DND-41 (cell line): ENCODE results near the gene SPEF2.

ENCODE experiments used
- ATAC-seq: fragments of 200-7000 bp; cut with Tn5 transposase; 3 replicates; pipeline ENCODE4 v1.9.1; 2021; ENCODE audit warnings: low read depth; ENCODE audit not compliant: insufficient read depth
- DNase-seq: peaks from one replicate; pipeline ENCODE4 v3.0.0-alpha.2; 2020
- H2AFZ ChIP-seq: 2 replicates; pipeline ENCODE4 v1.6.0; 2012; ENCODE audit warnings: low read depth, low read length
- H3K27ac ChIP-seq: 2 replicates; pipeline ENCODE4 v1.5.1; 2012; ENCODE audit warnings: low read length, inconsistent platforms
- H3K27me3 ChIP-seq: fragments of 200-600 bp; sonication (generic); 2 replicates; pipeline ENCODE4 v1.6.0; 2012; ENCODE audit warnings: low read length, mild to moderate bottlenecking, inconsistent platforms; ENCODE audit not compliant: insufficient read depth, poor library complexity
- H3K36me3 ChIP-seq: 2 replicates; pipeline ENCODE4 v1.5.1; 2012; ENCODE audit warnings: low read length, inconsistent platforms; ENCODE audit not compliant: insufficient read depth
- H3K4me1 ChIP-seq: 2 replicates; pipeline ENCODE4 v1.5.1; 2012; ENCODE audit warnings: mild to moderate bottlenecking, low read length; ENCODE audit not compliant: insufficient read depth
- H3K4me2 ChIP-seq: 2 replicates; pipeline ENCODE4 v1.6.0; 2012; ENCODE audit warnings: mild to moderate bottlenecking, moderate library complexity, low read length, inconsistent platforms; ENCODE audit not compliant: insufficient read depth
- H3K4me3 ChIP-seq, 2 experiments: fragments of 200-600 bp in 1 of 2; shearing (Covaris generic) in 1 of 2; 2 replicates each; pipeline ENCODE4 v1.5.1; 2012 to 2016; ENCODE audit warnings: inconsistent platforms in 2 of 2, low read length in 2 of 2, mild to moderate bottlenecking in 2 of 2, low read depth in 1 of 2, moderate library complexity in 1 of 2
- H3K79me2 ChIP-seq: 2 replicates; pipeline ENCODE4 v1.6.0; 2012; ENCODE audit warnings: low read length, inconsistent platforms; ENCODE audit not compliant: insufficient read depth
- H3K9ac ChIP-seq: 2 replicates; pipeline ENCODE4 v1.6.0; 2012; ENCODE audit warnings: low read depth, mild to moderate bottlenecking, inconsistent platforms, low read length, moderate library complexity
- H3K9me3 ChIP-seq: 2 replicates; pipeline ENCODE4 v1.5.1; 2012; ENCODE audit warnings: low read length, moderate library complexity, mild to moderate bottlenecking, inconsistent platforms; ENCODE audit not compliant: insufficient read depth, severe bottlenecking
- H4K20me1 ChIP-seq: 2 replicates; pipeline ENCODE4 v1.6.0; 2012; ENCODE audit warnings: low read length; ENCODE audit not compliant: insufficient read depth
- EZH2 ChIP-seq: IDR thresholded peaks from 3 replicates; pipeline ENCODE4 v1.6.1; 2012; ENCODE audit warnings: borderline replicate concordance, low read depth, mild to moderate bottlenecking, moderate library complexity, low read length, inconsistent platforms; ENCODE audit not compliant: severe bottlenecking
- TF ChIP-seq, protein P1 (sequence below): IDR thresholded peaks from 2 replicates; pipeline ENCODE4 v1.5.1; 2012; ENCODE audit warnings: borderline replicate concordance, low read length, moderate library complexity, mild to moderate bottlenecking; ENCODE audit not compliant: poor library complexity, severe bottlenecking; ENCODE audit errors: extremely low read depth

The SPEF2 gene

DNA sequence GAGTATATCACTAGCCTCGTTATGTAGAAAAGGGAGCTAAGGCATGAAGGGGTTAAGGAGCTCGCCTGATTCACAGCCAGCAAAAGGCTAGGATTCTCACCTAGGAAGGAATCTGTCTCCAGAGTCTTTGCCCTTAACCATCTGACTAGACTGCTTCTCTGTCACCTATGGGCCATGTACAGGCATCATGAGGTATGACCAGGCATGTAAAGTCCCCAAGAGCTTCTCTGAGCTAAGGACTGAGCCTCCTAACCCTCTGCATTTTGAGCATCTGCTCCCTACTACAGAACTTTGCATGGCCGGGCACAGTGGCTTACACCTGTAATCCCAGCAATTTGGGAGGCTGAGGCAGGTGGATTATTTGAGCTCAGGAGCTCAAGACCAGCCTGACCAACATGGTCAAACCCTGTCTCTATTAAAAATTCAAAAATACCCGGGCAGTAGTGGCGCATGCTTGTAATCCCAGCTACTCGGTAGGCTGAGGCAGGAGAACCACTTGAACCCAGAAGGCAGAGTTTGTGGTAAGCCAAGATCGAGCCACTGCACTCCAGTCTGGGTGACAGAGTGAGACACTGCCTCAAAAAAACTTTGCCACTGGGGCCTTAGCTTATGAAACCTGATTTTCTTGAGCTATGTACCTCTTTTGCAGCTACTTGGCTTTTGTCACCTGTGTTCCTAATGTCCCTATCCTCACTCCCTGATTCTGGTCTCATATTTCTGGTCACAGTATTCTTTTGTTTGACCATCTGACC, 205.9 kb downstream of the SPEF2 start:
- ATAC-seq: no peak

GRCh38 chr5:35826056-35826455, 208.4 kb downstream of the SPEF2 start:
- Histone ChIP-seq H3K4me2 (no peak overlapping the region), H3K79me2 (no peaks in the 10 kb centered on the region), H3K4me3 (no peak overlapping the region), H3K9ac (no peak overlapping the region), H3K27ac (no peak overlapping the region), H3K4me1 (peaks cover 20% of the 10 kb centered on the region), H4K20me1 (no peaks in the 10 kb centered on the region), H3K27me3 (no peaks in the 10 kb centered on the region), H2AFZ (no peak overlapping the region), H3K9me3 (no peaks in the 10 kb centered on the region), H3K36me3 (no peaks in the 10 kb centered on the region)
- TF ChIP-seq, protein P1, sequence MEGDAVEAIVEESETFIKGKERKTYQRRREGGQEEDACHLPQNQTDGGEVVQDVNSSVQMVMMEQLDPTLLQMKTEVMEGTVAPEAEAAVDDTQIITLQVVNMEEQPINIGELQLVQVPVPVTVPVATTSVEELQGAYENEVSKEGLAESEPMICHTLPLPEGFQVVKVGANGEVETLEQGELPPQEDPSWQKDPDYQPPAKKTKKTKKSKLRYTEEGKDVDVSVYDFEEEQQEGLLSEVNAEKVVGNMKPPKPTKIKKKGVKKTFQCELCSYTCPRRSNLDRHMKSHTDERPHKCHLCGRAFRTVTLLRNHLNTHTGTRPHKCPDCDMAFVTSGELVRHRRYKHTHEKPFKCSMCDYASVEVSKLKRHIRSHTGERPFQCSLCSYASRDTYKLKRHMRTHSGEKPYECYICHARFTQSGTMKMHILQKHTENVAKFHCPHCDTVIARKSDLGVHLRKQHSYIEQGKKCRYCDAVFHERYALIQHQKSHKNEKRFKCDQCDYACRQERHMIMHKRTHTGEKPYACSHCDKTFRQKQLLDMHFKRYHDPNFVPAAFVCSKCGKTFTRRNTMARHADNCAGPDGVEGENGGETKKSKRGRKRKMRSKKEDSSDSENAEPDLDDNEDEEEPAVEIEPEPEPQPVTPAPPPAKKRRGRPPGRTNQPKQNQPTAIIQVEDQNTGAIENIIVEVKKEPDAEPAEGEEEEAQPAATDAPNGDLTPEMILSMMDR: no peak
- no peak for TF ChIP-seq EZH2
- ATAC-seq (no peak), DNase-seq (no peak)

More for the DNA sequence above, 205.9 kb downstream of the SPEF2 start:
- no peak overlapping the region for H3K4me2 ChIP-seq
- no peaks in the 10 kb centered on the region for H3K9me3 ChIP-seq
- H3K36me3 ChIP-seq: no peaks in the 10 kb centered on the region
- no peak overlapping the region for H3K9ac ChIP-seq
- no peaks in the 10 kb centered on the region for H3K27me3 ChIP-seq
- H3K27ac ChIP-seq: no peak overlapping the region
- H3K79me2 ChIP-seq: no peaks in the 10 kb centered on the region
- TF ChIP-seq, protein P1: no peak
- no peak overlapping the region for H2AFZ ChIP-seq
- peaks cover 10% of the 10 kb centered on the region for H3K4me1 ChIP-seq
- no peaks in the 10 kb centered on the region for H4K20me1 ChIP-seq
- DNase-seq: no peak
- no peak overlapping the region for H3K4me3 ChIP-seq

DNA sequence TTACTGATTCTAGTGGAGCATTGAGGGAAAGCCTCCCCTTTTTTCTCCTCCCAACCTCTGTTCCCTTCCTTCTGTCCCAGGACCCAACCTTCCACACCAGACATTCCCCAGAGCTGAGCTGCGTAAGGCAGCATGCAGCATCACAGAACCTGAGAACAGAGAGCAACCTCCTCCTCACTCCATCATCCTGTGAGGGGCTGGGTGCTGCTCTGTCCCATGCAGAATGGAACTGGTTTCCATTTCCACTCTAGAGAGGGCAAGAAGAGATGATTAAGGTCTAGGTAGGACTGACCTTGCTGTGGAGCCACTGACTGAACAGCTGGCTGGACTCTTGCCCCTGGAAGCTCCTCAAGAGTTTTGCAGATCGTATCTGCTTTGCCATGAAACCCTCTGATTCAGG, 208.9 kb downstream of the SPEF2 start:
- no peak for DNase-seq
- ATAC-seq: no peak
- Histone ChIP-seq H3K4me2 (no peak overlapping the region), H3K9me3 (no peaks in the 10 kb centered on the region), H3K9ac (no peak overlapping the region), H3K4me1 (peaks cover 25% of the 10 kb centered on the region), H3K27me3 (no peaks in the 10 kb centered on the region), H3K27ac (no peak overlapping the region), H3K79me2 (no peaks in the 10 kb centered on the region), H3K36me3 (no peaks in the 10 kb centered on the region), H4K20me1 (no peaks in the 10 kb centered on the region), H3K4me3 (no peak overlapping the region), H2AFZ (no peak overlapping the region)
- no peak for TF ChIP-seq EZH2
- TF ChIP-seq, protein P1: no peak

- TF ChIP-seq, protein P1: no peak
- TF ChIP-seq EZH2: no peak
- DNase-seq (no peak), ATAC-seq (no peak)
- no peaks in the 10 kb centered on the region for H3K9me3 ChIP-seq
- no peak overlapping the region for H3K4me3 ChIP-seq
- H4K20me1 ChIP-seq: no peaks in the 10 kb centered on the region
- no peak overlapping the region for H3K4me2 ChIP-seq
- H3K27ac ChIP-seq: no peak overlapping the region
- H3K9ac ChIP-seq: no peak overlapping the region
- no peaks in the 10 kb centered on the region for H3K79me2 ChIP-seq
- H3K4me1 ChIP-seq: peaks cover 16% of the 10 kb centered on the region
- H3K27me3 ChIP-seq: no peaks in the 10 kb centered on the region
- no peaks in the 10 kb centered on the region for H3K36me3 ChIP-seq
- H2AFZ ChIP-seq: no peak overlapping the region
Observed at GRCh38 chr5:35828082-35828598, 210.5 kb downstream of the SPEF2 start.
